ENCODE results near the gene SCYGR6.

DNA sequence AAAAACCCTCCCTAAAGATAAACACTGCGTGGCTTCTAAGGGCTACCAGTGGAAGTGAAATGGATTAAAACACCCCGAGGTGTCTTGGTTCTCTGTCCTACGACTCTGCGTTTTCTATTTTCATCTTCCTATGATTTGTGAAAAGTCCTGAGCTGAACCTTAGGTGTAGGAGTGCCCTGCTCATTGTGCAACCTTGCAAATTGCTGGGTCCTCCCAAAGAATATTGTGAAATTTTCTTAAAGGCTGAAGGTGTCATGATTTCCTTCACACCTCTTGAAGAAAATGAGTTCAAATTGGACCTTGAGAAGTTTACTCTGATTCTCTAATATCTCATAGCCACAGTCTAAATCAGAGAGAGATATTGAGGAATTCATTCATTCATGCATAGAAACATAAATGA is 4.9 kb downstream of the SCYGR6 start:
- TF ChIP-seq CTCF (IDR thresholded peaks at IDR 0.05) (no peak), EZH2phosphoT487 (IDR thresholded peaks at IDR 0.05) (no peak)

All from neural progenitor cell (in vitro differentiated cells).